HL-60 (cell line): ENCODE data around the gene MATR3.

Experiments used
- DNase-seq, 2 experiments: peaks; one replicate each; pipeline ENCODE4 v3.0.0-alpha.2; 2010 to 2020; ENCODE audit warnings: low read depth in 1 of 2, low spot score in 1 of 2
- H3K27ac ChIP-seq: fragments of 250-450 bp; sonication (Bioruptor Pico); replicated peaks from 2 replicates; pipeline ENCODE4 v1.5.1; 2020; ENCODE audit warnings: mild to moderate bottlenecking, moderate library complexity
- H3K27me3 ChIP-seq: fragments of 250-450 bp; sonication (Bioruptor Pico); 2 replicates; pipeline ENCODE4 v1.5.1; 2021; ENCODE audit warnings: mild to moderate bottlenecking, moderate library complexity; ENCODE audit not compliant: insufficient read depth, poor library complexity, severe bottlenecking
- H3K4me3 ChIP-seq: replicated peaks from 2 replicates; pipeline ENCODE4 v1.5.1; 2011; ENCODE audit warnings: mild to moderate bottlenecking, control low read depth, low read length; ENCODE audit not compliant: insufficient read depth
- GABPA ChIP-seq: IDR thresholded peaks from 2 replicates; pipeline ENCODE4 v1.6.1; 2012; ENCODE audit warnings: low read depth
- POLR2AphosphoS5 ChIP-seq: IDR thresholded peaks from 2 replicates; pipeline ENCODE4 v1.6.1; 2012; ENCODE audit warnings: low read depth
- SPI1 ChIP-seq: IDR thresholded peaks from 2 replicates; pipeline ENCODE4 v1.6.1; 2012; ENCODE audit warnings: low read depth, mild to moderate bottlenecking, borderline replicate concordance
- TF ChIP-seq, protein P1 (sequence below): IDR thresholded peaks from 2 replicates; pipeline ENCODE4 v1.6.1; 2012; ENCODE audit warnings: low read depth; ENCODE audit not compliant: insufficient replicate concordance
- TF ChIP-seq, protein P2 (sequence below): IDR thresholded peaks from one replicate; pipeline ENCODE4 v1.5.1; 2011; ENCODE audit warnings: low read length, control low read depth, inconsistent platforms; ENCODE audit not compliant: insufficient read depth

MATR3 gene

DNA sequence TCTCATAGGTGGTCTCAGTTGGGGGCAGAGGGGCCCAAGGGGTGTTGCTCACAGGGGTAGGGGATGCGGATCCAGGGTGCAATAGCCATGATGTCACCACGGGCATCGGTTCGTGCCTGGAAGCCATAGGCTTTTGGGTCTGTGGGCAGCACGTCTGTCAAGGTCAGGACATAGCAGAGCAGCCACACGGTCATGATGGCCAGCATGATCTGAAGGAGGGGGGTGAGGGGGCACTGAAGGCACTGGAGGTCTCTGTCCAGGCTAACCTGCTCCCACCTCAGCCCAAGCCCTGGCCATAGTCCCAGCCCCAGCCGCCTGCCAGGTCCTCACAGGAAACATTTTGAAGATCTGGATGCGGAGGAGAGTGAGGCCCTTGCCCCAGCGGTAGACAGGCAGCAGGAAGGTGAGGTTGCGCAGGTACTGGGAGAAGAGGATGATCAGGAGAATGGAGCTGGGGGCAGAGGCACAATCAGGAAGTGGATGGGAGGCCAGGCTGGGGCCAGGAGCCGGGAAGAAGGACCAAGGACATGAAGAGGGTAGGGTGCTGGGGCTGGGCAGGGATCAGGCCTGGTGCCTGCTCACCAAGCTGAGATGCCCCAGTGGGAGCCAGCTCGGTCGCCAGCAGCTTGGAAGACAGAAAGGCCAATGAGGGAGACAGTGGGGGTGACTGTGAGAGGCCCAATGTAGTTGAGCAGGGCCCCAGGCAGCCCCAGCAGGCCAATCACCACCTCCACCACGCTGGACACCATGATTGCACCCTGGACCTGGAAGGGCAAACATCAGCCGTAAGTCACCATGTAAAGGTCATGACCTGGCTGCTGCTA, 86.3 kb downstream of the MATR3 start:
- H3K4me3 ChIP-seq, result no peak overlapping the region
- DNase-seq, result no peak
- no peaks in the 10 kb centered on the region for H3K27me3 ChIP-seq
- no peak overlapping the region for H3K27ac ChIP-seq
- TF ChIP-seq GABPA (no peak), SPI1 (no peak), POLR2AphosphoS5 (no peak)
- TF ChIP-seq, protein P1, sequence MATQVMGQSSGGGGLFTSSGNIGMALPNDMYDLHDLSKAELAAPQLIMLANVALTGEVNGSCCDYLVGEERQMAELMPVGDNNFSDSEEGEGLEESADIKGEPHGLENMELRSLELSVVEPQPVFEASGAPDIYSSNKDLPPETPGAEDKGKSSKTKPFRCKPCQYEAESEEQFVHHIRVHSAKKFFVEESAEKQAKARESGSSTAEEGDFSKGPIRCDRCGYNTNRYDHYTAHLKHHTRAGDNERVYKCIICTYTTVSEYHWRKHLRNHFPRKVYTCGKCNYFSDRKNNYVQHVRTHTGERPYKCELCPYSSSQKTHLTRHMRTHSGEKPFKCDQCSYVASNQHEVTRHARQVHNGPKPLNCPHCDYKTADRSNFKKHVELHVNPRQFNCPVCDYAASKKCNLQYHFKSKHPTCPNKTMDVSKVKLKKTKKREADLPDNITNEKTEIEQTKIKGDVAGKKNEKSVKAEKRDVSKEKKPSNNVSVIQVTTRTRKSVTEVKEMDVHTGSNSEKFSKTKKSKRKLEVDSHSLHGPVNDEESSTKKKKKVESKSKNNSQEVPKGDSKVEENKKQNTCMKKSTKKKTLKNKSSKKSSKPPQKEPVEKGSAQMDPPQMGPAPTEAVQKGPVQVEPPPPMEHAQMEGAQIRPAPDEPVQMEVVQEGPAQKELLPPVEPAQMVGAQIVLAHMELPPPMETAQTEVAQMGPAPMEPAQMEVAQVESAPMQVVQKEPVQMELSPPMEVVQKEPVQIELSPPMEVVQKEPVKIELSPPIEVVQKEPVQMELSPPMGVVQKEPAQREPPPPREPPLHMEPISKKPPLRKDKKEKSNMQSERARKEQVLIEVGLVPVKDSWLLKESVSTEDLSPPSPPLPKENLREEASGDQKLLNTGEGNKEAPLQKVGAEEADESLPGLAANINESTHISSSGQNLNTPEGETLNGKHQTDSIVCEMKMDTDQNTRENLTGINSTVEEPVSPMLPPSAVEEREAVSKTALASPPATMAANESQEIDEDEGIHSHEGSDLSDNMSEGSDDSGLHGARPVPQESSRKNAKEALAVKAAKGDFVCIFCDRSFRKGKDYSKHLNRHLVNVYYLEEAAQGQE, result no peak
- TF ChIP-seq, protein P2, sequence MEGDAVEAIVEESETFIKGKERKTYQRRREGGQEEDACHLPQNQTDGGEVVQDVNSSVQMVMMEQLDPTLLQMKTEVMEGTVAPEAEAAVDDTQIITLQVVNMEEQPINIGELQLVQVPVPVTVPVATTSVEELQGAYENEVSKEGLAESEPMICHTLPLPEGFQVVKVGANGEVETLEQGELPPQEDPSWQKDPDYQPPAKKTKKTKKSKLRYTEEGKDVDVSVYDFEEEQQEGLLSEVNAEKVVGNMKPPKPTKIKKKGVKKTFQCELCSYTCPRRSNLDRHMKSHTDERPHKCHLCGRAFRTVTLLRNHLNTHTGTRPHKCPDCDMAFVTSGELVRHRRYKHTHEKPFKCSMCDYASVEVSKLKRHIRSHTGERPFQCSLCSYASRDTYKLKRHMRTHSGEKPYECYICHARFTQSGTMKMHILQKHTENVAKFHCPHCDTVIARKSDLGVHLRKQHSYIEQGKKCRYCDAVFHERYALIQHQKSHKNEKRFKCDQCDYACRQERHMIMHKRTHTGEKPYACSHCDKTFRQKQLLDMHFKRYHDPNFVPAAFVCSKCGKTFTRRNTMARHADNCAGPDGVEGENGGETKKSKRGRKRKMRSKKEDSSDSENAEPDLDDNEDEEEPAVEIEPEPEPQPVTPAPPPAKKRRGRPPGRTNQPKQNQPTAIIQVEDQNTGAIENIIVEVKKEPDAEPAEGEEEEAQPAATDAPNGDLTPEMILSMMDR, result no peak
